ENCODE results near the gene TBC1D19. TPM values are rescaled to one million over a fixed set of nuclear protein-coding genes. Genes with fewer than 3 reads are reported as not detected.
"Not testable (repeated sequence)": the region's sequence is repeated elsewhere in the genome, so short reads cannot be mapped to it uniquely, and the experiment has no call there.

TBC1D19 gene
- total and polyA plus RNA-seq, 8 donors = 1.4 to 57.6 (median 5.1) TPM

DNA sequence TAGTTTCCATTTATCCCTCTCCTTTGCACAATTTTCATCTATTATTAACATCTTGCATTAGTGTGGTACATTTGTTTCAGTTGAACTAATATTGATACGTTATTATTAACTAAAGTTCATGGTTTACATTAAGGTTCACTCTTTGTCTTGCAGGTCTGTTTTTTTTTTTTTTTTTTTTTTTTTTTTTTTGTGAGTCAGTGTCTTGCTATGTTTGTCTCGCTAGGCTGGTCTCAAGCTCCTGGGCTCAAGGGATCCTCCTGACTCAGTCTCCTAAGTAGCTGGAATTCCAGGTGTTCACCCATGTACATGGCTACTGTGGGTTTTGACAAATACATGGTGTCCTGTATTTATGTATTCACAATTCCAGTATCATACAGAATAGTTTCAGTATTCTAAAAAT, 6.8 kb downstream of the TBC1D19 start:
- peaks cover 0 to 14% (median 3%) of the 10 kb centered on the region in 4 donors for H3K4me1 ChIP-seq
- TF ChIP-seq POLR2A (IDR thresholded peaks at IDR 0.05) = no peak
- TF ChIP-seq CTCF (IDR thresholded peaks at IDR 0.05) = no peak
- TF ChIP-seq EP300 (IDR thresholded peaks at IDR 0.05) = no peak
- no peak for TF ChIP-seq POLR2AphosphoS5 (IDR thresholded peaks at IDR 0.05)
- no peaks in the 10 kb centered on the region for H3K27me3 ChIP-seq
- H3K4me3 ChIP-seq = no peak overlapping the region
- no peaks in the 10 kb centered on the region for H3K9me3 ChIP-seq
- H3K36me3 ChIP-seq = no peaks in the 10 kb centered on the region
- intact Hi-C loops (cut with DNase I; ENCODE audit: low total_unique reads) = no loop called here
- DNase-seq = no peak
- H3K27ac ChIP-seq = no peak overlapping the region
- 69 to 84% (median 78%) methylated on average over 2 of the region's 2 CpGs for WGBS, 5 donors

- H3K4me1 ChIP-seq = peaks cover 0 to 12% (median 0%) of the 10 kb centered on the region in 4 donors
- H3K27me3 ChIP-seq; H3K36me3 ChIP-seq; intact Hi-C loops (cut with DNase I; ENCODE audit: low total_unique reads); H3K9me3 ChIP-seq; H3K27ac ChIP-seq; H3K4me3 ChIP-seq; DNase-seq: not testable (repeated sequence)
- 92 to 97% (median 95%) methylated on average over 2 to 3 of the region's 3 CpGs for whole genome bisulfite sequencing, 5 donors
These were observed 9.7 kb downstream of the TBC1D19 start for GRCh38 chr4:26593557-26593956.

DNA sequence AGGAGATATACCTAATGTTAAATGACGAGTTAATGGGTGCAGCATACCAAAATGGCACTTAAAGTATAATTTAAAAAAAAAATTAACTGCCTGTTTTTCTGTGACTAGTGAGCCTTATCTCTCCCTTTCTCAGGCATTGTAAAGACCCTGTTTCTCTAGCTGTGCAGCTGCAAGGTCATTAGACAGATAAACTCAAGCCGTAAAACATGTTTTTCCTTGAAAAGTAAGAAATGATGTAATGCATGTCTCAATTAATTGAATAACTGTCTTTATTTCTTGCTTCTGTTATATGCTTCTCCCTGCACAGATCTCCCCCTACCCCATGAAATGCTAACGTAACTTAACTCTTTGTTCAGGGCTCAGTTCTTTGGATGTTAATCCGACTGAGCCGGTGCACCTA, 10.5 kb downstream of the TBC1D19 start:
- H3K27me3 ChIP-seq = no peaks in the 10 kb centered on the region
- TF ChIP-seq POLR2A (IDR thresholded peaks at IDR 0.05) = no peak
- TF ChIP-seq EP300 (IDR thresholded peaks at IDR 0.05) = no peak
- TF ChIP-seq POLR2AphosphoS5 (IDR thresholded peaks at IDR 0.05) = no peak
- TF ChIP-seq CTCF (IDR thresholded peaks at IDR 0.05) = no peak
- WGBS, 5 donors = 95 to 97% (median 96%) methylated on average over 5 of the region's 5 CpGs
- intact Hi-C loops (cut with DNase I; ENCODE audit: low total_unique reads) = no loop called here
- no peak overlapping the region for H3K27ac ChIP-seq
- H3K4me1 ChIP-seq = peaks cover 0 to 9% (median 0%) of the 10 kb centered on the region in 4 donors
- no peak overlapping the region for H3K4me3 ChIP-seq
- DNase-seq = no peak
- no peaks in the 10 kb centered on the region for H3K9me3 ChIP-seq
- no peaks in the 10 kb centered on the region for H3K36me3 ChIP-seq

DNA sequence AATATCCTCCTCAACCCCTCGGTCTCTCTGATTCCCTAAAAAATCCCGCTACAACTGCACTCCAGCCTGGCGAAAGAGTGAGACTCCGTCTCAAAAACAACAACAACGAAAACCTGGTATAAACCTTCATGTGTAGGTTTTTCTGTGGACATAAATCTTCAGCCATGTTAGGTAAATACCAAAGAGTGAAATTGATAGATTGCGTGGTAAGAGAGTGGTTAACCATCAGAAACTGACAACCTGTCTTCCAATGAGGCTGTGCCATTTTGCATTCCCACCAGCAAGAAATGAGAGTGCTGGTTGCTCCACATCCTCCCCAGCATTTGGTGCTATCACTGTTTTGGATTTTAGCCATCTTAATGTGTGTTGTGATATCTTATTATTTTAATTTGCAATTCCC, 10.9 kb downstream of the TBC1D19 start:
- intact Hi-C loops (cut with DNase I; ENCODE audit: low total_unique reads) = no loop called here
- Histone ChIP-seq H3K36me3 (no peaks in the 10 kb centered on the region), H3K4me3 (no peak overlapping the region), H3K27me3 (no peaks in the 10 kb centered on the region), H3K4me1 (peaks cover 0 to 5% (median 0%) of the 10 kb centered on the region in 4 donors), H3K9me3 (no peaks in the 10 kb centered on the region), H3K27ac (no peak overlapping the region)
- no peak for DNase-seq
- TF ChIP-seq CTCF (IDR thresholded peaks at IDR 0.05) (no peak), POLR2AphosphoS5 (IDR thresholded peaks at IDR 0.05) (no peak), EP300 (IDR thresholded peaks at IDR 0.05) (no peak), POLR2A (IDR thresholded peaks at IDR 0.05) (no peak)
- WGBS, 5 donors = 94 to 97% (median 96%) methylated on average over 6 of the region's 6 CpGs

DNA sequence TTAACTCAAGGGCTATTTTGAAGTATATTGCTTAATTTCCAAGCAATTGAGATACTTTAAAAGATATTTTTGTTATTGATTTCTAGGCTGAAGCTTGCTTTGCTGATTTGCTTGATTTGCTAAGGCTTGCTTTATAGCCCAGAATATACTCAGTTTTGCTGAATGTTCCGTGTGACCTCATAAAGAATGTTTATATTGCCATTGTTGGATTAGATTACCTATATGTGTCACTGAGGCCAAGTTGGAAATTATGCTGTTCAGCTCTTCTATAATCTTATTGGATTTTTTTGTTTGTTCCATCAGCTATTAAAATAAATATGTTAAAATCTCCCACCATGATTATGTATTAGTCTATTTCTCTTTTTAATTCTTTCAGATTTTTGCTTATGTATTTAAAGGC, 13.0 kb downstream of the TBC1D19 start:
- 47 to 72% (median 67%) methylated on average over 1 of the region's 1 CpG for WGBS, 5 donors
- DNase-seq = no peak
- no peaks in the 10 kb centered on the region for H3K9me3 ChIP-seq
- no peak overlapping the region for H3K4me3 ChIP-seq
- H3K4me1 ChIP-seq = peaks cover 0 to 8% (median 0%) of the 10 kb centered on the region in 4 donors
- no peak overlapping the region for H3K27ac ChIP-seq
- intact Hi-C loops (cut with DNase I; ENCODE audit: low total_unique reads) = no loop called here
- TF ChIP-seq POLR2AphosphoS5 (IDR thresholded peaks at IDR 0.05) = no peak
- no peak for TF ChIP-seq CTCF (IDR thresholded peaks at IDR 0.05)
- no peak for TF ChIP-seq EP300 (IDR thresholded peaks at IDR 0.05)
- no peak for TF ChIP-seq POLR2A (IDR thresholded peaks at IDR 0.05)
- no peaks in the 10 kb centered on the region for H3K27me3 ChIP-seq
- no peaks in the 10 kb centered on the region for H3K36me3 ChIP-seq

Measured in stomach (tissue), 9 donors.